ENCODE results near the gene CGNL1.

- TF ChIP-seq HMGXB4 (CRISPR knock-in tag; IDR thresholded peaks at IDR 0.05; ENCODE audit: borderline replicate concordance) (no peak), POLR2AphosphoS2 (conservative IDR thresholded peaks at IDR 0.05; ENCODE audit: low read length) (no peak), CBX8 (IDR thresholded peaks at IDR 0.05) (no peak), MYC (IDR thresholded peaks at IDR 0.05; ENCODE audit: borderline replicate concordance, low read length) (no peak), CTCF (IDR thresholded peaks at IDR 0.05) (no peak), HOXB13 (CRISPR knock-in tag; IDR thresholded peaks at IDR 0.05; ENCODE audit: low read depth) (no peak), NPAS2 (CRISPR knock-in tag; IDR thresholded peaks at IDR 0.05; ENCODE audit: borderline replicate concordance) (no peak), USF2 (IDR thresholded peaks at IDR 0.05) (no peak), BHLHE40 (IDR thresholded peaks at IDR 0.05; ENCODE audit: low read depth, low read length) (no peak), ESRRA (IDR thresholded peaks at IDR 0.05; ENCODE audit: borderline replicate concordance, low read length) (no peak), EP300 (IDR thresholded peaks at IDR 0.05) (no peak)
Measured at GRCh38 chr15:57496594-57496945, 120.3 kb downstream of the CGNL1 start.
